GM15510 (cell line): ENCODE results near the gene CCN2.

Source experiments
- POLR2A ChIP-seq: IDR thresholded peaks from 3 replicates; pipeline ENCODE4 v1.6.1; 2011; ENCODE audit warnings: borderline replicate concordance; ENCODE audit not compliant: insufficient read length; ENCODE audit errors: extremely low read depth

The CCN2 gene

DNA sequence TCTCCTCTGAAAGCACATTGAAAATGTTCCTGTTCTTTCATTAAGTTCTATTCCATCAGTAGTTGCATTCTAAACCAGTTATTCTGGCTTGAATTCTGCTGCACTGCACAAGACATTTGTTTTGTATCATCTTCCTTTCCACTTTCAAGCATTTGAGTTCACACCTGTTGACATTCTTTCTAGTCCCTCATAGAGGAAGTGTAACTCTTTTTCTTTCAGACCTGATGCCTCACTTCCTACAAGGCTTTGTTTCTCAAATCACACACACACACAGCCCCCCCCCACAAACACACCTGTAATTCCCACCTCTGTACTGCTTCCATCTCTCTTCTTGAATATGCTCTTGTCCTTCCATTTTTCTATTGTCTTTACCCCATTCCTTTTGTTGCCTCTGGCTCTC, 50.9 kb downstream of the CCN2 start:
- TF ChIP-seq POLR2A: no peak

DNA sequence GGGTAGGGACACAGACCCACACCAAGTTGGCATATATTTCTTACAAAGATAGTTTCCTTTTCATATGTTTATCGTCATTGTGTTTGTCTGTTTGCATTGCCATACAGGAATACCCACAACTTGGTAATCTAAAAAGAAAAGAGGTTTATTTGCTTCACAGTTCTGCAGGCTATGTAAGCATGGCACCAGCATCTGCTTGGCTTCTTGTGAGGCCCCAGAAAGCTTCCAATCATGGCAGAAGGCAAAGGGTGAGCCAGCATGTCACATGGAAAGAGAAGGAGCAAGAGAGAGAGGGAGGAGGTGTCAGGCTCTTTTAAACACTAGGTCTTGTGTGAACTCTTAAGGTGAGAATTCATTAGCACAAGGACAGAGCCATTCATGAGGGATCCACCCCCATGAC, 52.5 kb downstream of the CCN2 start:
- no peak for TF ChIP-seq POLR2A
